Measurements from ENCODE around the gene EHMT2. TPM values are rescaled to one million over a fixed set of nuclear protein-coding genes. Genes with fewer than 3 reads are reported as not detected.

The EHMT2 gene
- total RNA-seq, 1 experiment from 2014 or later, result 137 TPM

- ATAC-seq (no peak), DNase-seq (ENCODE audit: low spot score) (no peak)
- Mint-ChIP-seq H3K4me1 (no peaks in the 10 kb centered on the region), H3K27ac (no peak overlapping the region), H3K4me3 (no peak overlapping the region), H3K36me3 (peaks cover 76% of the 10 kb centered on the region), H3K27me3 (ENCODE audit: low read depth) (no peaks in the 10 kb centered on the region), H3K9me3 (no peaks in the 10 kb centered on the region)
- POLR2A ChIA-PET, result no interaction called here
- CTCF ChIA-PET, result no interaction called here
- no peak for TF ChIP-seq NFYB (CRISPR knock-in tag; conservative IDR thresholded peaks at IDR 0.05; ENCODE audit: low read depth)
- peak; percentile 4; the same call in 1 of the 2 replicates for TF ChIP-seq PRDM15 (CRISPR knock-in tag; IDR thresholded peaks at IDR 0.05)
These were observed 12.9 kb downstream of the EHMT2 start for GRCh38 chr6:31884528-31885035.

GRCh38 chr6:31883676-31884075 is 13.8 kb downstream of the EHMT2 start:
- H3K36me3 Mint-ChIP-seq, result peaks cover 68% of the 10 kb centered on the region
- H3K9me3 Mint-ChIP-seq, result no peaks in the 10 kb centered on the region
- ChIA-PET POLR2A (no interaction called here), CTCF (interaction anchor here (0.9 to 1.3 kb wide), 2 partner anchors 78 to 111 kb away, joined by 3 read pairs; no protein-coding TSS in a partner anchor)
- H3K27me3 Mint-ChIP-seq (ENCODE audit: low read depth), result no peaks in the 10 kb centered on the region
- ATAC-seq, result no peak
- H3K4me3 Mint-ChIP-seq, result no peak overlapping the region
- no peak for TF ChIP-seq GRHL2 (CRISPR knock-in tag; IDR thresholded peaks at IDR 0.05; ENCODE audit: insufficient replicate concordance, severe bottlenecking)
- TF ChIP-seq MXD4 (CRISPR knock-in tag; IDR thresholded peaks at IDR 0.05; ENCODE audit: borderline replicate concordance), result no peak
- no peak for TF ChIP-seq USF1 (CRISPR knock-in tag; IDR thresholded peaks at IDR 0.05)
- TF ChIP-seq ZNF263 (CRISPR knock-in tag; IDR thresholded peaks at IDR 0.05; ENCODE audit: low read depth), result no peak
- TF ChIP-seq ZSCAN18 (CRISPR knock-in tag; IDR thresholded peaks at IDR 0.05), result no peak
- TF ChIP-seq IRF2 (CRISPR knock-in tag; IDR thresholded peaks at IDR 0.05; ENCODE audit: borderline replicate concordance, low read depth), result no peak
- TF ChIP-seq NFYB (CRISPR knock-in tag; conservative IDR thresholded peaks at IDR 0.05; ENCODE audit: low read depth), result no peak
- TF ChIP-seq ZNF512 (CRISPR knock-in tag; IDR thresholded peaks at IDR 0.05; ENCODE audit: borderline replicate concordance), result no peak
- TF ChIP-seq FOXP4 (CRISPR knock-in tag; IDR thresholded peaks at IDR 0.05), result no peak
- TF ChIP-seq CREB1 (CRISPR knock-in tag; IDR thresholded peaks at IDR 0.05), result no peak
- no peak for TF ChIP-seq FOXJ3 (CRISPR knock-in tag; IDR thresholded peaks at IDR 0.05; ENCODE audit: borderline replicate concordance)
- no peak for TF ChIP-seq NR2C2 (CRISPR knock-in tag; IDR thresholded peaks at IDR 0.05)
- TF ChIP-seq E2F4 (CRISPR knock-in tag; IDR thresholded peaks at IDR 0.05; ENCODE audit: borderline replicate concordance, low read depth), result no peak
- no peak for TF ChIP-seq ZNF232 (CRISPR knock-in tag; IDR thresholded peaks at IDR 0.05)
- TF ChIP-seq NFATC4 (CRISPR knock-in tag; IDR thresholded peaks at IDR 0.05), result no peak
- TF ChIP-seq CREM (CRISPR knock-in tag; IDR thresholded peaks at IDR 0.05), result no peak
- TF ChIP-seq MYBL2 (CRISPR knock-in tag; IDR thresholded peaks at IDR 0.05), result no peak
- TF ChIP-seq E2F5 (CRISPR knock-in tag; IDR thresholded peaks at IDR 0.05), result no peak
- peaks cover 6% of the 10 kb centered on the region for H3K4me1 Mint-ChIP-seq
- no peak overlapping the region for H3K27ac Mint-ChIP-seq
- no peak for DNase-seq (ENCODE audit: low spot score)

Data from WTC11 (cell line).